Omental fat pad (tissue), 4 donors: ENCODE data around the gene CLEC17A. TPM values are rescaled to one million over a fixed set of nuclear protein-coding genes. Genes with fewer than 3 reads are reported as not detected.
"Not testable (repeated sequence)": the region's sequence is repeated elsewhere in the genome, so short reads cannot be mapped to it uniquely, and the experiment has no call there.

Source experiments
- ATAC-seq: fragments of 150-250 bp; one replicate; pipeline ENCODE4 v1.9.1; 2016; ENCODE audit warnings: mild to moderate bottlenecking, moderate library complexity; ENCODE audit not compliant: low FRiP score
- DNase-seq: peaks from one replicate; pipeline ENCODE4 v3.0.0-alpha.2; 2019; ENCODE audit warnings: low spot score
- CTCF ChIP-seq, 3 donors: fragments of 450-650 bp; IDR thresholded peaks; one replicate each; pipeline ENCODE4 v1.5.1; 2016 to 2017; ENCODE audit warnings: antibody characterized with exemption in 3 of 3, mild to moderate bottlenecking in 3 of 3, moderate library complexity in 2 of 3
- total RNA-seq, 4 donors: library from RNA; depleted of rRNA; stranded (reverse); fragments of >200 nt; gene quantifications; one replicate each; pipeline ENCODE4 v1.1.0, GENCODE V29; 2016

The CLEC17A gene
- total RNA-seq, 4 donors from 2014 or later, result 0.19 TPM; not detected in 3

GRCh38 chr19:14615623-14616022, 32.7 kb downstream of the CLEC17A start:
- ATAC-seq, result no peak
- TF ChIP-seq CTCF (IDR thresholded peaks at IDR 0.05), result no peak
- no peak for DNase-seq

- ATAC-seq, result no peak
- no peak for DNase-seq
- no peak for TF ChIP-seq CTCF (IDR thresholded peaks at IDR 0.05)
These were observed 33.5 kb downstream of the CLEC17A start for GRCh38 chr19:14616407-14616806.

GRCh38 chr19:14619404-14619803, 36.5 kb downstream of the CLEC17A start:
- ATAC-seq (no peak), DNase-seq (no peak)
- no peak for TF ChIP-seq CTCF (IDR thresholded peaks at IDR 0.05)

GRCh38 chr19:14624491-14624890, 41.6 kb downstream of the CLEC17A start:
- not testable (repeated sequence) for ATAC-seq, DNase-seq

- DNase-seq (no peak), ATAC-seq (no peak)
- no peak for TF ChIP-seq CTCF (IDR thresholded peaks at IDR 0.05)
These were observed 46.7 kb downstream of the CLEC17A start for GRCh38 chr19:14629557-14629956.

- no peak for TF ChIP-seq CTCF (IDR thresholded peaks at IDR 0.05)
- ATAC-seq (no peak), DNase-seq (no peak)
These were observed 49.4 kb downstream of the CLEC17A start for GRCh38 chr19:14632286-14632685.

GRCh38 chr19:14639536-14640277, 56.8 kb downstream of the CLEC17A start:
- ATAC-seq (no peak), DNase-seq (no peak)

More at GRCh38 chr19:14639536-14640277, 56.8 kb downstream of the CLEC17A start:
- no peak for TF ChIP-seq CTCF (IDR thresholded peaks at IDR 0.05)
